Vagina (tissue), 2 donors: ENCODE results near the gene CHRD. TPM values are rescaled to one million over a fixed set of nuclear protein-coding genes. Genes with fewer than 3 reads are reported as not detected.
A peak's percentile ranks its signal among the peaks of the same experiment; 100 is the strongest.

Source experiments
- DNase-seq, 2 donors: peaks; one replicate each; pipeline ENCODE4 v3.0.0-alpha.2; 2017; ENCODE audit errors: extremely low spot score in 2 of 2
- H3K27ac ChIP-seq: fragments of 200-600 bp; sonication (generic); one replicate; pipeline ENCODE4 v1.5.1; 2019
- H3K27me3 ChIP-seq: fragments of 200-600 bp; sonication (generic); one replicate; pipeline ENCODE4 v1.5.1; 2019
- H3K36me3 ChIP-seq, 2 donors: fragments of 200-600 bp; sonication (generic); one replicate each; pipeline ENCODE4 v1.5.1; 2017 to 2019
- H3K4me1 ChIP-seq: fragments of 200-600 bp; sonication (generic); one replicate; pipeline ENCODE4 v1.5.1; 2019
- H3K4me3 ChIP-seq, 2 donors: fragments of 200-600 bp; sonication (generic); 1 replicate in 1 of 2; 2 replicates in 1 of 2; pipeline ENCODE4 v1.5.1; 2016 to 2019
- H3K9me3 ChIP-seq: fragments of 200-600 bp; sonication (generic); one replicate; pipeline ENCODE4 v1.5.1; 2019
- POLR2A ChIP-seq, 2 donors: fragments of 450-650 bp; IDR thresholded peaks; one replicate each; pipeline ENCODE4 v1.6.1; 2017; ENCODE audit warnings: antibody characterized with exemption in 2 of 2, mild to moderate bottlenecking in 2 of 2, moderate library complexity in 2 of 2
- POLR2AphosphoS5 ChIP-seq, 2 donors: sonication (generic); formaldehyde crosslinking; IDR thresholded peaks; one replicate each; pipeline ENCODE4 v1.9.0; 2017; ENCODE audit warnings: antibody characterized with exemption in 2 of 2, mild to moderate bottlenecking in 2 of 2, low read depth in 1 of 2; ENCODE audit not compliant: insufficient read depth in 1 of 2
- intact Hi-C: fragments of 100-400 bp; cut with DNase I; formaldehyde crosslinking; loops from one replicate; pipeline ENCODE4 v1.15.1; 2023
- total RNA-seq: library from RNA; depleted of rRNA; stranded (reverse); fragments of >200 nt; gene quantifications from one replicate; pipeline ENCODE4 v1.2.3, GENCODE V29; 2016
- TF ChIP-seq, protein P1 (sequence below), 3 experiments: fragments of 450-650 bp in 2 of 3; fragments of 200-600 bp in 1 of 3; sonication (generic) in 1 of 3; IDR thresholded peaks; one replicate each; pipeline ENCODE4 v1.5.1; 2017 to 2019; ENCODE audit warnings: antibody characterized with exemption in 3 of 3, mild to moderate bottlenecking in 2 of 3, moderate library complexity in 2 of 3

CHRD gene
- total RNA-seq, 1 donor from 2014 or later: 32.7 TPM

DNA sequence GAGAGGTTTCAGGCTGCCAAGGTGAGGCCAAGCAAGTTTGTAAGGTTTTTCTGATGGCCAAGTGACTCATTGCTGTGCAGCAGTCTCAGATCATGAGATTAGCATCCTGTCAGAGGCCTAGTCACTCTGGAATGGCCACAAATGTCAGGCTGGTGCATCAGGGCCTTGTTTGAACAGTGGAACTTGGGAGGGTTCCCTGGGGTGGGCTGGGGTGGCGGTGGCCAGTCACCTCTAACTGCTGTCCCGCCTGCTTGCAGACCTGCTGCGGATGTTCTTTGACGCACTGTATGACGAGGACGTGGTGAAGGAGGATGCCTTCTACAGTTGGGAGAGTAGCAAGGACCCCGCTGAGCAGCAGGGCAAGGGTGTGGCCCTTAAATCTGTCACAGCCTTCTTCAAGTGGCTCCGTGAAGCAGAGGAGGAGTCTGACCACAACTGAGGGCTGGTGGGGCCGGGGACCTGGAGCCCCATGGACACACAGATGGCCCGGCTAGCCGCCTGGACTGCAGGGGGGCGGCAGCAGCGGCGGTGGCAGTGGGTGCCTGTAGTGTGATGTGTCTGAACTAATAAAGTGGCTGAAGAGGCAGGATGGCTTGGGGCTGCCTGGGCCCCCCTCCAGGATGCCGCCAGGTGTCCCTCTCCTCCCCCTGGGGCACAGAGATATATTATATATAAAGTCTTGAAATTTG, 45.2 kb upstream of the CHRD start:
- DNase-seq: no peak
- peak in 1 of 2 donors; percentile 22 for TF ChIP-seq POLR2AphosphoS5 (IDR thresholded peaks at IDR 0.05; ENCODE audit: insufficient read depth in 1 of 2, low read depth in 1 of 2)
- TF ChIP-seq, protein P1, sequence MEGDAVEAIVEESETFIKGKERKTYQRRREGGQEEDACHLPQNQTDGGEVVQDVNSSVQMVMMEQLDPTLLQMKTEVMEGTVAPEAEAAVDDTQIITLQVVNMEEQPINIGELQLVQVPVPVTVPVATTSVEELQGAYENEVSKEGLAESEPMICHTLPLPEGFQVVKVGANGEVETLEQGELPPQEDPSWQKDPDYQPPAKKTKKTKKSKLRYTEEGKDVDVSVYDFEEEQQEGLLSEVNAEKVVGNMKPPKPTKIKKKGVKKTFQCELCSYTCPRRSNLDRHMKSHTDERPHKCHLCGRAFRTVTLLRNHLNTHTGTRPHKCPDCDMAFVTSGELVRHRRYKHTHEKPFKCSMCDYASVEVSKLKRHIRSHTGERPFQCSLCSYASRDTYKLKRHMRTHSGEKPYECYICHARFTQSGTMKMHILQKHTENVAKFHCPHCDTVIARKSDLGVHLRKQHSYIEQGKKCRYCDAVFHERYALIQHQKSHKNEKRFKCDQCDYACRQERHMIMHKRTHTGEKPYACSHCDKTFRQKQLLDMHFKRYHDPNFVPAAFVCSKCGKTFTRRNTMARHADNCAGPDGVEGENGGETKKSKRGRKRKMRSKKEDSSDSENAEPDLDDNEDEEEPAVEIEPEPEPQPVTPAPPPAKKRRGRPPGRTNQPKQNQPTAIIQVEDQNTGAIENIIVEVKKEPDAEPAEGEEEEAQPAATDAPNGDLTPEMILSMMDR (IDR thresholded peaks at IDR 0.05): no peak
- Histone ChIP-seq H3K4me1 (peaks cover 46% of the 10 kb centered on the region), H3K36me3 (peaks cover 0 to 54% of the 10 kb centered on the region in 2 donors), H3K27ac (peak overlapping the region; percentile 97), H3K4me3 (no peak overlapping the region), H3K9me3 (no peaks in the 10 kb centered on the region), H3K27me3 (no peaks in the 10 kb centered on the region)
- intact Hi-C loops: loop anchor here (10.0 kb wide), 1 partner anchor 150 kb away; the partner anchor contains the start of gene ABCF3

DNA sequence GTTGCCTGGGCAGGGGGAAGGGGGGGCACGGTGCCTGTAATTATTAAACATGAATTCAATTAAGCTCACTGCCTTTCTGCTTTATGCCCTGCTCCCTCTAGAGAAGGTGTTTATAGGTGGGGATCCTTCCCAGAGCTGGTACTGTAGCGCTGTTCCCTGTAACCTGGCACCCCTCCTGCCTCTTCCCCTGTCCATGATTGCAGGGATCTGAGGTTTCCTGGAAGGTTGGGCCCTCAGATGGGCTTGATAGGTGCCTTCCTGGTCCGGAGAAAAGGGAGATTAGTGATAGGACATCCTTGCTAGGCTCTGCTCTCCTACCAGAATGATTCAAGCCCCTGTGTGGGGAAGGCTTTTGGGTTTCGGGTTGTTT, 44.6 kb upstream of the CHRD start:
- no peak for DNase-seq
- Histone ChIP-seq H3K27me3 (no peaks in the 10 kb centered on the region), H3K27ac (peak overlapping the region; percentile 97), H3K4me3 (peak overlapping the region; percentile 76 to 85), H3K4me1 (peaks cover 48% of the 10 kb centered on the region), H3K36me3 (peaks cover 0 to 48% of the 10 kb centered on the region in 2 donors), H3K9me3 (no peaks in the 10 kb centered on the region)
- TF ChIP-seq POLR2AphosphoS5 (IDR thresholded peaks at IDR 0.05; ENCODE audit: insufficient read depth in 1 of 2, low read depth in 1 of 2) (no peak), POLR2A (IDR thresholded peaks at IDR 0.05) (no peak)
- TF ChIP-seq, protein P1 (IDR thresholded peaks at IDR 0.05): no peak
- intact Hi-C loops: loop anchor here (10.0 kb wide), 1 partner anchor 150 kb away; the partner anchor contains the start of gene ABCF3

DNA sequence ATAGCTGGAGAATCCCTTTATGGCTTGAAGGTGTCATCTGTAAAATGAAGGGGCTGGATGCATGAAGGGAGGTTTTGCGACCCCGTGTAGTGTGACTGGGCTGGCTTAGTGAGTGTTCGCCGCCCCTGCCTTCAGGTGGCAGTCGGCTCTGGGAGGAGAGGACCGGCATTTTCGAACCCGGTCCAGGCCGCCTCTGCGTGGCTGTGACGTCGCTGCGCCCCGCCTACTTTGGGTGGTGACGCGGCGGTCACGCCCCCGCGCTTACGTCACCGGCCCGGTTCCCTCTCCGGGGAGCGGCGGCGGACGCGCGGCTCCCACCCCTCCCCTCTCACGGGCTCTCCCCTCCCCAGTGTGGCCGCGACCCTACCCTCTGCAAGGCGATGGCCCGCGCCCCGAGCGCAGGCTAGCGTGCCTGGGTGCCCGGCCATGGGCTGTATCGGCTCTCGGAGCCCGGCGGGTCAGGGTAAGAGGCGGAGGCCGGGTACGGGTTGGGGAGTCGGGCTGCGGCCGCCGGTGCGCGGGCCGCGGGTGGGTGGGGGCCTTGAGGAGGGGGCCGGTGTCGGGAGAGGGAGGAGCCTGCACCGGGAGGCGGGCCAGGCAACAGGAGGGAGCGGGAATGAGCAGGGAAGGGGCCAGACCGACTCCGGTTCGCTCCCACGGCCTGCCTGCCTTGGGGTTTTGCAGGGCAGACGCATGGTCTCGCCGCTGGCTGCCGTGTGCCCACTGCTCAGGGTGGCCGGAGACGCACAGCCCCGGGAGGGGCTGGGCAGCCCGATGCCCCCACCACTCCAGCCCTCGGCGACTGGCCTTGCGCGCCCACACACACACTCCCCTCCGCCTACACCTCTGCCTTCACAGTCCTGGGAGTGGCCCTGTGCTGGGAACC, 44.0 kb upstream of the CHRD start:
- intact Hi-C loops: loop anchor here (10.0 kb wide), 1 partner anchor 151 kb away; the partner anchor contains the start of gene ABCF3
- no peak for DNase-seq
- peak; percentile 38 to 98 for TF ChIP-seq POLR2AphosphoS5 (IDR thresholded peaks at IDR 0.05; ENCODE audit: insufficient read depth in 1 of 2, low read depth in 1 of 2)
- TF ChIP-seq, protein P1 (IDR thresholded peaks at IDR 0.05): no peak
- peak in 1 of 2 donors; percentile 92 for TF ChIP-seq POLR2A (IDR thresholded peaks at IDR 0.05)

DNA sequence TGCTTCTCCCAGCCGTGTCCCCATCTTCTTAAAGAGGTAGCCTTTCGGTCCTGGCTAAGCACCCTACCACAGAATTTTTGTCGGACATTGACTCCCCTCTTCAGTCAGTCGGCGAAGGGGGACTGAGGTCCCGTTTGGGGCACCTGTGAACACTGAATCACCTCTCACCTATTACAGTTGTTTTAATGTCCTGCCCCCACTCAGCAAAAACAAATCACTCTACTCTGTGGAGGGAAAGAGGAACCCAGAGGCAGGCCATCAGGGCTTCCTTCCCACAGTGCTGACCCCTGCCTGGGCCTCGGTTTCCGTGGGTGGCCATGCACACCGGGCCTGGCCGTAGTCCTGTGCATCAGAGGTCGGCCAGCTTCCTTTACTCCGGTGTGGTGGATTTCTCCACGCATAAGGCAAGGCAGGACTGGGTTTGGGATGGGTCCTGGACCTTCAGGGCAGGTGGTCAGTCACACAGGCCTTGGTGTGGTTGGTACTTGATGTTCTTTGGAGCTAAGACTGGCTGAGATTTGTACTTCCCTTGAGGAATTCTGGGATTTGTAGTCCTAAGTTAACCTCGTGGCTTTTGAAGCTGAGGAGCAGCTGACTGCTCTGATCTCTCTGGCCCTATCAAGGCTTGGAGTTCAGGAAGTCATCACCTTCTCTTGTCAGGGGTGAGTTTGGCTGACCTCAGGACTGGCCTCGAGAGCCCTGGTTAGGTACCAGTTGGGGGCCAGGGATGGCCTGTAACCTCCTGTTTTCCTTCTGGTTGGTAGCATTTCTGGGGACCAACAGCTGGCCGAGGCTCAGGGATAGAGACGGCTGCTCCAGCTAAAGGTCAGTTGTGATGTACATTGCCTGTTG, 43.1 kb upstream of the CHRD start:
- no peak for DNase-seq
- peak; percentile 57 to 58 for TF ChIP-seq POLR2AphosphoS5 (IDR thresholded peaks at IDR 0.05; ENCODE audit: insufficient read depth in 1 of 2, low read depth in 1 of 2)
- TF ChIP-seq, protein P1 (IDR thresholded peaks at IDR 0.05): no peak
- no peak for TF ChIP-seq POLR2A (IDR thresholded peaks at IDR 0.05)
- H3K27me3 ChIP-seq: no peaks in the 10 kb centered on the region
- intact Hi-C loops: loop anchor here (10.0 kb wide), 1 partner anchor 152 kb away; the partner anchor contains the start of gene ABCF3
- no peaks in the 10 kb centered on the region for H3K9me3 ChIP-seq
- H3K4me3 ChIP-seq: peak overlapping the region; percentile 76 to 85
- peak overlapping the region; percentile 97 for H3K27ac ChIP-seq
- peaks cover 48% of the 10 kb centered on the region for H3K4me1 ChIP-seq
- H3K36me3 ChIP-seq: peaks cover 0 to 33% of the 10 kb centered on the region in 2 donors

More for the DNA sequence above, 44.0 kb upstream of the CHRD start:
- H3K4me3 ChIP-seq: peak overlapping the region; percentile 76 to 85
- peaks cover 0 to 41% of the 10 kb centered on the region in 2 donors for H3K36me3 ChIP-seq
- H3K27ac ChIP-seq: peak overlapping the region; percentile 97
- H3K9me3 ChIP-seq: no peaks in the 10 kb centered on the region
- peaks cover 48% of the 10 kb centered on the region for H3K4me1 ChIP-seq
- H3K27me3 ChIP-seq: no peaks in the 10 kb centered on the region
